Fibroblast of skin of right biceps (primary cell): Measurements from ENCODE around the gene ADCK1.
"Not testable (repeated sequence)": the region's sequence is repeated elsewhere in the genome, so short reads cannot be mapped to it uniquely, and the experiment has no call there.

Experiments used
- DNase-seq: peaks from one replicate; pipeline ENCODE4 v3.0.0-alpha.2; 2013

ADCK1 gene, protein sequence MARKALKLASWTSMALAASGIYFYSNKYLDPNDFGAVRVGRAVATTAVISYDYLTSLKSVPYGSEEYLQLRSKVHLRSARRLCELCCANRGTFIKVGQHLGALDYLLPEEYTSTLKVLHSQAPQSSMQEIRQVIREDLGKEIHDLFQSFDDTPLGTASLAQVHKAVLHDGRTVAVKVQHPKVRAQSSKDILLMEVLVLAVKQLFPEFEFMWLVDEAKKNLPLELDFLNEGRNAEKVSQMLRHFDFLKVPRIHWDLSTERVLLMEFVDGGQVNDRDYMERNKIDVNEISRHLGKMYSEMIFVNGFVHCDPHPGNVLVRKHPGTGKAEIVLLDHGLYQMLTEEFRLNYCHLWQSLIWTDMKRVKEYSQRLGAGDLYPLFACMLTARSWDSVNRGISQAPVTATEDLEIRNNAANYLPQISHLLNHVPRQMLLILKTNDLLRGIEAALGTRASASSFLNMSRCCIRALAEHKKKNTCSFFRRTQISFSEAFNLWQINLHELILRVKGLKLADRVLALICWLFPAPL

DNA sequence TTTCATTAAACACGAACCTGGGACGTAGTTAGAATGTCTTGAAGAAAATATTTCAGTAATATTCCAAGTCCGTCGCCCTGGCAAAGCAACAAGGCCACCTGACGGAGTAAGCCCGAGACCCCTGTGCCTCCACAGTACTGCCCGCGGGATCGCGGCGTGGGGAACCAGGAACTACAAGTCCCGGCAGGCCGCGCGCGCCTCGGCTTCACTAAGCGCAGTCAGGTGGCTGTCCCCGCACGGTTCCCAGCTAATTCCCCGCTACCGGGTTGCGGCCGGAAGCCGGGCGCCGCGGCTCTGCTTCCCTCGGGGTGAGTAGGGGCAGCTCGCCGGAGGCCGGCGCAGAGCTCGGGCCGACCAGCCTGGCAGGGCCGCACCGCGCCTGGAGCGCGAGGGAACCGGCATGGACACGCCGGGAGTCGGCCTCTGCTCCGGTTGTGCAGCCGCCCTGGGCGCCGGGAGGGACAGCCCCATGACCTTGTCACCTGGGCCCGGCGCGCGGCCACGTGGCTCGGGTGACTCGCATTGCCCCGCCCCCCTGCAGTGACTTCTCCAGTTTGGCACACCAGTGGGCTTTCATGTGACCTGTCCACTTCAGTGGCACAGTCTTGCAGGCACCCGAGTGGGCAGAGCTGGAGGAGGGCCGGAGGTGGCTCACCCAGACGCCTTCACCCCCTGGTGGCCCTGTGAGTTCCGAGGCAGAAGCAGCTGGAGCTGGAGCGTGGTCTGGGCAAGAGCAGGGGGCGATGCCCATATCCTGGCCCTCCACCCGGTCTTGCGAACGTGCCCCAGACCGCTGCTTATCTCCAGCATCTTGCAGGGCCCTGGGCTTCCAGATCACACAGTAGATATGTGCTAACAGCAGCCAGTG, at the start of gene ADCK1:
Gene ADCK1 (plus strand): TSS at position 247 of the 868 bp plus-strand sequence. CDS start 18,870 bp downstream, outside the sequence.
- DNase-seq: peak; percentile 77

DNA sequence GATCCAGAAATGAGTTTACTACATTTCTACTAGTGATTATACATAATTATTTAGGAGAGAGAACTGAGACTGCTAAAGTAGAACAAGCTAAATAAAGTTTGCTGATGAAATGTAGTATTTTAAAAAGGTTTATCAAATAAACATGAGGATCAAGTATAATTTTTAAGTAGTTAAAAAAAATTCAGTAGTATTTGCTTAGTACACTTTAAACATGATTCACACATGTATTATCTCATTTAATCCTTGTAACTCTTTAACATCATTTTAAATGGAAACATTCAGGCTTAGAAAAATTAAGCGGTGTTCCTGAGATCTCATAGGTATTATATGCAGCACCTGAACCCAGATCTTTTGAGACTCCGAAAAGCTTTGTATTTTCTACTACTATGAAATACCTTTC, 47.6 kb upstream of the ADCK1 start:
- no peak for DNase-seq

DNA sequence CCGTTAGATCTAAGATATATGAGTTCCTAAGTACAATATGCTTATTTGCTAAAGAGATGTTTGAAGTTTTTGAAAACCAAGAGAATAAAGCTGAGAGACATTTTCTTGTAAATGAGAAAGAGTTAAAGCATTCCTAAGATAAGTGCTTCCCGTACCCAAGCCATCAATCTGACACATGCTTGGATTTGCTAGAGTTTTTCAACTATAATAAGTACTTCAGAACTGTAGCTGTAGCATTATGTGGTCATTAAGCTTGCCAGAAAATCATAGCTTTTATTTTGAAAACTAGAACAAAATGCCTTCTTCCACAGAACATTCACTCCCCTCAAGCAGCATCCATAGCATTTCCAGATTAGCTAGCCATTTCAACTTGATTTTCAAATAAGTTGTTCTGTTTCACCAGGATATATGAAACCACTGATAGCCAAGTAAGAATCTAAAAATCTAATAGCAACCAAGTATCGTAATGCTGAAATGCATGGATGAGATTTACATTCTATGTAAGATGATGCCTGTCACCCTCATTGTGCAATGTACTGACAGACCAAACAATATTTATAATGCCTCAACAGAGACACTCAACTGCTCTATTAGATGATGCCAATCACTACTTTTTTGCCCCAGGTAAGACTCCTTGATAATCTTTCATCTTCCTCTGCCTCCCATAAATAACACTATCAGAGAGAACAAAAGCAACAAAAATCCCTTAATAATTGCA, 47.0 kb upstream of the ADCK1 start:
- no peak for DNase-seq

DNA sequence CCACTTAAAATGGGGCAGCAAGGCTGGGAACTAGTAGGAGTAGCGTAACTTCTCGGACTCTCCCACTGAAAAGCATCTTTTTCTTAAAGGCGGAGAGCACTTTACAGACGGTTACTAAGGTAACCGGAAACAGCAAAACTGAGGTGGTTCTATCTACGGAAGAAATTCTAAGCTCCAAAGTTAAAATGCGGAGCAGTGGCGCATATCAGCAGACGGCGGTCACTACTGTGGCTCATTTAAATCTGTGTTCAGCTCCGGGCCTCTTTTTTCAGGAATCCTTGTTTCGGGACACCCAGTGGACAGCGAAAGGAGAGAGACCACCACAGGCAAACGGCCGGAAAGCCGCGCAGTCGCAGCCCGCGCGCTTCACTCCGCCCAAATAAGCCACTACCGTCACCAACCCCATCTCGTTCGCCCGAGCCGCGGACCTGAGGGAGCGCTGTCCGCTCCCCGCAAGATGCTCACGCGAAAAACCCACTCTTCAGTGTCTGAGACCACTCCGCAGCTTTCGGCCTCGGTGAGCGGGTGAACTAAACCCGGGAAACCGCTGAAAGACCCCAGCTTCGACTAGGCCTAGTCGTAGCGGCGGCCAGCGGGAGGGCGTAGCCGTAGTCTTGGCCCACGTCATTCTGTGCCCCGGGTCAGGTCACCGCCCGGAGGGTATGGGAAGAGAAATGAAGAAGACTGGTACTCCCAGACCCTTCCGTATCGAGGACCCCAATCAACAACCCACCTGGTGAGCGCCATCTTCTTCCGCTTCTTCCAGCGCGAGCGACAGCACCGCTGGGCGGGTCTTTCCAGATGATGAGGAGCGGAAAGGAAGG, 39.3 kb upstream of the ADCK1 start, which contains the start of gene SNW1:
Gene SNW1 (minus strand): TSS at position 776 of the 824 bp plus-strand sequence. CDS start 29 bp downstream, at position 747.
- DNase-seq: peak; percentile 93

DNA sequence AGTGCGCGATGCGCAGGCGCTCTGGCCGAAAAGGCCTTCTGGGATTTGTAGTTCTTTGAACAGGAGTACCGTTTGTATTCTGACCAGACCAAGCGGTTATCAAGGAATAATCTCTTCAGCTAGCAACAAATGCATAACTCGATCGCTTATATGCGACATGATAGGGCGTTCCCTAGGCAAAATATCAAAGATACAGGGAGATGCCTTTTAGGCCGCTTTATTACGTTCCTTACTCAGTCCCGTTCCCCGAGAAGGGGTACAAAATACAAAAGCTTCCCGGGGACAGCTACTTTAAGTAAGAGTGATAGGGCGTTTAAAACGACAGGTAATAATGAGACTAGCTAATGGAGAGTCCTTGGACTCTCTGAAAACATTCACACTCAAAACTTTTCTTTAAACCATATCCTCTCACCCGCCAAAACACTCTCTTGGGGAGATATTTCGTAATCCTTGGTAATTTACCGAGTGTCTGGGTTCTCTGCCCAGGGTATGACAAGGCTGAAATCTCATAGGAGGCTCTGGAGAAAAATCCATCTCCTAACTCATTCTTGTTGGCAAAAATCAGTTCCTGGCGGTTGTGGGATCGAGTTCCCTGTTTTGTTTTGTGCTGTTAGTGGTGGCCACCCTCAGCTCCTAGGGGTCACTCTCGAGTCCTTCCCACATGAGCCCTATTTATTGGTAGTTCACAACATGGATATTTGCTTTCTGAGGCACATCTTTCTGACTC, 38.5 kb upstream of the ADCK1 start:
- peak; percentile 53 for DNase-seq

DNA sequence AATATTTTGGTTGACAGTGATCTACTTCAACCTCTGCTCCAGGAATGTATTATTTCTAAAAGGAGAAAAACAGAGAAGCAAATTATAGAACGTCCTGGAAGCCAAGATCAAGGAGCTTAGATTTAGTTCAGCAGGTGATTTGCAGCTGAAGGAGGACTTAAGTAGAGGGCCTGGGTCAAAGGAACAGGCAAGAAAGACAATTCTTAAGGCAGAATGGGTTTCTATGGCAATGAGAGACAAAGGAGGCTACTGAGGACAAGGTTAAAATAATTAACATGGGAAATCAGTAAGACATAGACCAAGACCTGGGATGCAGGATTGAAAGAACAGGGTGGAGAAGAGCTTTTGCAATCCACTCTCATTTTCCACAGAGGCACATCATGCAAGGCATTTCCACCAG, 36.6 kb upstream of the ADCK1 start:
- no peak for DNase-seq

DNA sequence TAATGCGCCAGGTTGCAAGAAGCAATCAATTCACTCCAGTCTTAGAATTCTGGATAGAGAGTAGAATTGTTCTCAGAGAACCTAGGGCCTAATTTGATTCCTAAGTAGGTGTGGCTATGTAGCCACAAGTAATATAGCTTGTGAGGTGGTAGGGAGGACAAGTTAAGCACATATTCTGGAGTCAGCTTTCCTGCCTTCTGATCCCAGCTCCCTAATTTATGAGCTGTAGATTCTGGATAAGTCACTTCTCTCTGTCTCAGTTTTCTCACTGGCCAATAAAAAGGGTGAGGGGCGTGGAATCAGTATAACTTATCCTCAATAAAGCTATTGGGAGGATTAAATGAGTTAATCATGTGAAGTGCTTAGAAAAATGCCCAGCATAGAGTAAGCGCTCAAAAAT, 35.9 kb upstream of the ADCK1 start:
- no peak for DNase-seq

DNA sequence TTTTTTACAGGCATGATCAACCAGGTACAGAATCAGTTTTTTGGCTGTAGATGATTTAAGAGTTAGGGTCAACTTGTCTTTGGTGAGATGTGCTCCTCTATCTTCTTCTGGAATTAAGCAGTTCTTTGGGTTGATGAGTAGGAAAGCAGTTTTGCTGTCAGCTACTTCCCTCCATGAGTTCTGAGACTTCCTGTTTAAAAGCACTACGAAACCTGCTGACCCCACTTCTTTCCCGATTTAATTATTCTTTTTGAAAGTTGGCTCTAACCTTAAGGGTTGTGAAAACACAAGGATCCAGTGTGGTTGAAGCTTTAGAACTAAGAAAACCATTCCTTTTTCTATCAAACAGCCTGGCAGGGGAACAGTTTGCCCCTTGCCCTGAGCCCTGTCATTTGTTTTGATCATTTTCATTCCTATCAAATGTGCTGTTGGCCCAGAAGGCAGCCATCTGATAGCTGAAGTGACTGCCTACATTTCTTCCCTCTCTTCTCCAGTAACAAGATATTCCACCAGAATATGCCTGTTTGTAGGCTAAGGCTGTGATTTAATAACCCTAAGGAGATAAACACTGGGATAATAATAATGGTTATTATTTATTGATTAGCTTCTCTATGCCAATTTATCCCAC, 31.4 kb upstream of the ADCK1 start:
- not testable (repeated sequence) for DNase-seq

DNA sequence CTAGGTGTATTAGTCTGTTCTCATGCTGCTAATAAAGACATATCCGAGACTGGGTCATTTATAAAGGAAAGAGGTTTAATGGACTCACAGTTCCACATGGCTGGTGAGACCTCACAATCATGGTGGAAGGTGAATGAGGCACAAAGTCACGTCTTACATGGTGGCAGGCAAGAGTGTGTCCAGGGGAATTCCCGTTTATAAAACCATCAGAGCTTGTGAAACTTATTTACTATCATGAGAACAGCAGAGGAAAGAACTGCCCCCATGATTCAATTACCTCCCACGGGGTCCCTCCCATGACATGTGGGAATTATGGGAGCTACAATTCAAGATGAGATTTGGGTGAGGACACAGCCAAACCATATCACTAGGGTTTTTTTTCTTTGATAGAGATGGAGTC, 25.9 kb upstream of the ADCK1 start:
- DNase-seq: not testable (repeated sequence)

DNA sequence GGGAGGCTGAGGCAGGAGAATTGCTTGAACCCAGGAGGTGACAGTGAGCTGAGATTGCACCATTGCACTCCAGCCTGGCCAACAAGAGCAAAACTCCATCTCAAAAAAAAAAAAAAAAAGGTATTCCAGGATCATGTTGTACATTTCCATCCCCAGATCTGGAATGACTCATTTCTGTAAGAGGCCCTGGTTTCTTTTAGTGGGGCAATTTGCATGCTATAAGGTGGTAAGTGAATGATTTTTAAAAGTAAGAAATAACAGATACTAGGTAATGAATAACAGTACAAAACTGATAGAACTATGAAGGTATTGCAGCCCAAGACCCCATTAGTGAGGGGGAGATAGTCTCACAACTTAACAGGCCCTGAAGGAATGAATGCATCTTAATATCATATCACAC, 17.7 kb upstream of the ADCK1 start:
- no peak for DNase-seq

DNA sequence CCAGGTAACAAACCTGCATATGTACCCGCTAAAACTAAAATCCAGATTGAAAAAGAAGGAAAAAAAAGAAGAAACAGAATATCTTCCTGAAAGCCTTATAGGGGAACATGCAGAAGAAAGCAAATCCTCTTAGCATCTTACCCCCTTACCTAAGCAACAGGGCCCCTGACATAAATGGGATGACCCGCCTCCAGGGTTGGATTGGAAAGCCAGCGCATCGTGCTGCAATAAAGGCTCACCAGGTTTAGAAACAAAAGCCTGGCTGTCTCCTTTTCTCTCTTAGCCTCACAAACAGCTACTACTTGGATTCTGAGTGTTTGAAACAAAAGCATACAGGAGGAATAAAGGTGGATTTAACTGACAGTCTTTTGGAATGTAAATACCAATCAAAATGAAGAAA, 13.8 kb upstream of the ADCK1 start:
- DNase-seq: no peak

DNA sequence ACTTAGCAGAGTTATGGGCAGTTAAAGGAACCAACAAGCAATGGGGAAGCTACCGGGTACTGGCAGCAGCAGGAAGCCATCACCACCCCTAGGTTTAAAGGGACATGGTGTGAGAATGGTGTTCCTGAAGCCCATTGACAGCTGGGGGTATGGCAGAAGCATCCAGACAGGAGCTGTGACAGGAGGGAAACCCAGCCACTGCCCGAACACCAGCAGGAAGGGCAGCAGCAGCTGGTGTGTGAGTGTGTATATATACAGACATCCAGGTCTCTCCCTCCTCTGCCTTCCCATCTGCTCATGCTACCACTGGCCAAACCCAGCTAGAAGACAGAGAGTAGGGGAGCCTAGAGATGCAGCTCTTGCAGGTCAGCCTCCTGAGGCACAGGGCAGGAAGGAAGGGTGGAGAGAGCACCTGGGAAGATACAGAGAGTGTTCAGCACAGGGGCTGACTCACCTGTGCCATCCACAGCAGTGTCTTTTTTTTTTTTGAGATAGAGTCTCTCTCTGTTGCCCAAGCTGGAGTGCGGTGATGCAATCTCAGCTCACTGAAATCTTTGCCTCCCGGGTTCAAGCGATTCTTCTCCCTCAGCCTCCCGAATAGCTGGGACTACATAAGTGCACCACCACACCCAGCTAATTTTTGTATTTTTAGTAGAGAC, 9.2 kb upstream of the ADCK1 start:
- no peak for DNase-seq

DNA sequence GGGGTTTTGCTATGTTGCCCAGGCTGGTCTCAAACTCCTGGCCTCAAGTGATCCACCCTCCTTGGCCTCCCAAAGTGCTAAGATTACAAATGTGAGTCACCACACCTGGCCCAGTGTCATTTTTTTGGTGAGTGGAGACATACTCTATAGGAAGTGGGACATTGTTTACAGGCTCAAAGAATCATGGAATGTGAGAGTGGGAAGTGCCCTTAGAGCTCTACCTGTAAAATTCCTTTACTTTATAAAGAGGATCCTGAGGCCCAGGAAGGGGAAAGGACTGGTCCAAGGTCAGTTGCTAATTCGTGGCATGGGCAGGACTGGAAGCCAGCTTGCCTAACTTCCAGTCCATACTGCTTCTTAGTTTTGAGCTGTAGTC, 8.7 kb upstream of the ADCK1 start:
- DNase-seq: no peak

DNA sequence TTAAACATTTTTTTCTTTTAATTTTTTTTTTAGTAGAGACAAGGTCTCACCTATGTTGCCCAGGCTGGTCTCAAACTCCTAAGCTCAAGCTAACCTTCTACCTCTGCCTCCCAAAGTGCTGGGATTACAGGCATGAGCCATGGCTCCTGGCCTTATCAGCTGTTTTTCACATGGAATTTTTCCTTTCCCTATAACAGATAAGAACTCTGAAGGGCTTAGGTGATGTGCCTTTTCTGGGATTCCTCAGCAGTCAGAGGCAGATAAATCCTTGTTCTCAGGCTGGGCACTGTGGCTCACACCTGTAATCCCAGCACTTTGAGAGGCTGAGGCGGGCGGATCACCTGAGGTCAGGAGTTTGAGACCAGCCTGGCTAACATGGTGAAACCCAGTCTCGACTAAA, 6.7 kb upstream of the ADCK1 start:
- not testable (repeated sequence) for DNase-seq

DNA sequence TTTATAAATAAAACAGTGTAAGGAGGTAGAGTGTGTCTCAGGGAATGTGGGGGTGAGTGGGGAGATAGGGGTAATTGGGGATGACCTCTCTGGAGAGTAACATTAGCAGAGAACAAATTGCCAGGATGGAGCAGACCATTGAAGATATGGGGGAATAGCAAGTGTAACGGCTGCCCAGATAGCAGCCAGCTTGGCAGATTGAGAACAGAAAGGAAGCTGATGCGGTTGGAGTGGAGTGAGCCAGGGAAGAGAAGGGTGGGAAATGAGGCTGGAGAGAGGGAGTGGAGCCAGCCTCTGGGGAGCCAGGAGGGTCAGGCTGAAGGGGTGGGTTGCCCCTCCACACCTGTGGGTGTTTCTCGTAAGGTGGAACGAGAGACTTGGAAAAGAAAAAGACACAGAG, 5.6 kb upstream of the ADCK1 start:
- no peak for DNase-seq

DNA sequence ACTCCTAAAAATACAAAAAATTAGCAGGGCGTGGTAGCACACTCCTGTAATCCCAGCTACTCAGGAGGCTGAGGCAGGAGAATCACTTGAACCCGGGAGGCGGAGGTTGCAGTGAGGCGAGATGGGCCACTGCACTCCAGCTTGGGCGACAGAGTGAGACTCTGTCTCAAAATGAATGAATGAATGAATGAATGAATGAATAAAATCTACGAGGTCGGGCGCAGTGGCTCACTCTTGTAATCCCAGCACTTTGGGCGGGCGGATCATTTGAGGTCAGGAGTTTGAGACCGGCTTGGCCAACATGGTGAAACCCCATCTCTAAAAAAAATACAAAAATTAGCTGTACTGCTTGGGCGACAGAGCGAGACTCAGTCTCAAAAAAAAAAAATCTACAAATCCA, 453 bp upstream of the ADCK1 start:
- DNase-seq: not testable (repeated sequence)

DNA sequence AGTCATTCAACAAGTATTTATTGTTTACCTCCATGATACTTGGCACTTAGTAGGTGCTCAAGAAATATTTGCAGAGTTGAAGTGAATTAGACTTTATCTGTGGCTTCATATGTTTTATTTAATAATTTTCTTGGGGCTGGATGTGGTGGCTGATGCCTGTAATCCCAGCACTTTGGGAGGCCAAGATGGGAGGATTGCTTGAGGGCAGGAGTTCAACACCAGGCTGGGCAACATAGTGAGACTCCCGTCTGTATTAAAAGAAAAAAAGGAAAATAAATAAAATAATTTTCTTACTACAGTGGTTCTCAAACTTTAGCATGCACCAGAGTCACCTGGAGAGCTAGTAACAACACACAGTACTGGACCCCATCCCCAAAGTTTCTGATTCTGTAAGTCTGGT, 905 bp downstream of the ADCK1 start:
- DNase-seq: no peak

DNA sequence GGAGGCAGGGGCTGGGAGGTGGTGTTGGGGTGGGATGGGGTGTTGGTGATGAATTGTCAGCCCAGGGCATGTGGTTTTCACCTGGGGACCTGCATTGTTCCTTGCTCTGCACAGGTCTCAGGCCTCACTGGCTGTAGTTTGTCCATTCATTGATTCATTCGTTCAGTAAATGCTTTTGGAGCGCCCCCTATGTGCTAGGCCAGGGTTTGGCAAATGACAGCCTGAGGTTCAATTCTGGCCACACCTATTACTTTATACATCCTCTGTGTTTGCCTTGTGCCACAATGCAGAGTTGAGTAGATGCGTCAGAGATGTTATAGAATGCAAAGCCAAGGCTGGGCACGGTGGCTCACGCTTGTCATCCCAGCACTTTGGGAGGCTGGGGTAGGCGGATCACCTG, 4.7 kb downstream of the ADCK1 start:
- DNase-seq: no peak

DNA sequence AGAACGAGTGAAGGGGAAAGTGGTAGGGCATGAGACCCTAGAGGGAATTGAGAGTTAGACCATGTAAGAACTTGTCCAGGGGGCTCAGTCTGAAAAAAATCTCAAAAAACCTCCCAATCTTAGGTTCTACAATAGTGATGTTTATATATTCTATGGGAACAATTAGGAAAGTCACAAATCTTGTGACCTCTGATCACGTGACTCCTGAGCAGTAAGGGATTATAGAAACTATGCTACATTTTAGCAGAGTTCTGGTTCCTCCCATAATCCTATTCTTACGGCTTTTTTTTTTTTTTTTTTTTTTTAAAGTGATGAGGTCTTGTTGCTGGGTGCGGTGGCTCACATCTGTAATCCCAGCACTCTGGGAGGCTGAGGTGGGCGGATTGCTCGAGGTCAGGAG, 5.8 kb downstream of the ADCK1 start:
- DNase-seq: no peak

DNA sequence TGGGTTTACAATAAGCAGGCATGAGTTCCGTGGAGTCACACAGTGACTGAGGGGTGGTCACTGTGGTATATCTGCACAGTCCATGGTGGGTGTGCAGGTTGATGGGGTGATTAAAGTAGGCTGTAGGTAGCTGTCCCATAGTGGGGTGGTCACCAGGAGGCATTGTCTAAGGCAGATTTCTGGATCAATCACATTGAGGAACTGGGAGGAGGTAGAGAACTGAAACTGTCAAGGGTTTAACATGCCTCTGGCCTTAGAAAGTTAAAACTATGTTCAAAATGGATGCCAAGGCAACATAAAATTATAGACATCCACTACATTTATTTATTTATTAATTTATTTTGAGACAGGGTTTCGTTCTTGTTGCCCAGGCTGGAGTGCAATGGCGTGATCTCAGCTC, 8.3 kb downstream of the ADCK1 start:
- DNase-seq: no peak
